ENCODE data around the gene CIC. TPM values are rescaled to one million over a fixed set of nuclear protein-coding genes. Genes with fewer than 3 reads are reported as not detected.
"Not testable (repeated sequence)": the region's sequence is repeated elsewhere in the genome, so short reads cannot be mapped to it uniquely, and the experiment has no call there.

CIC gene
- total and polyA plus RNA-seq, 10 of the 15 experiments (the other 5 are each of a cell fraction or from before 2014, with no cell fraction given) = 0.18 to 50.6 (median 7.1) TPM

DNA sequence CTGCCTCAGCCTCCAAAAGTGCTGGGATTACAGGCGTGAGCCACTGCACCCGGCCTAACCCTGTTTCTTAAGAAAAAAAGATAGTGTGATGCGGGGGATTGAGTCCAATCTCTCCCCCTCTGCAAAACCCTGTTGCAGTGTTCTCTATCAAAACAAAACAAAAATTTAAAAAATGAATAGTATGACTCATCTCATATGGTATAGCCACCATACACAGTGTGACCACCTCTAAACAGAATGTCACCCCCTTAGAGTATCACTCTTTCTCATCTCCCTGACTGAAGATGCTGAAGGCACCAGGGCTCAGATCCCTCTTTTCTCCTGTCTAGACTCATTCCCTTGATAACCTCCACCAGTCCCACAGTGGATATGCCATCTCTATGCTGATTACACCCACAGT, 7.3 kb upstream of the CIC start:
- Histone ChIP-seq H3K9ac (ENCODE audit: control insufficient read depth, insufficient read depth, low read length) (no peak overlapping the region), H3K79me2 (ENCODE audit: control insufficient read depth, insufficient read depth, low read length) (no peaks in the 10 kb centered on the region), H3K9me3 (replicated peaks; ENCODE audit: control insufficient read depth, insufficient read depth, low read length) (no peaks in the 10 kb centered on the region), H2AFZ (ENCODE audit: control insufficient read depth, low read depth, low read length) (no peak overlapping the region), H3K4me3 (no peak overlapping the region), H4K20me1 (ENCODE audit: control insufficient read depth, insufficient read depth) (no peaks in the 10 kb centered on the region), H3K27ac (ENCODE audit: control insufficient read depth, insufficient read depth) (no peak overlapping the region), H3K27me3 (replicated peaks in 1 of 2; ENCODE audit: control insufficient read depth in 2 of 2, insufficient read depth in 2 of 2, low read length in 1 of 2) (no peaks in the 10 kb centered on the region), H3K4me2 (ENCODE audit: control insufficient read depth, insufficient read depth) (no peak overlapping the region), H3K36me3 (ENCODE audit: control insufficient read depth in 2 of 2, insufficient read depth in 2 of 2, low read length in 1 of 2) (no peaks in the 10 kb centered on the region), H3K4me1 (ENCODE audit: control insufficient read depth, insufficient read depth, low read length) (no peaks in the 10 kb centered on the region)
- no TSS peak for BruUV-seq (replicated peaks)
- ChIA-PET CTCF (interaction anchor here (1.5 kb wide), 1 partner anchor 17 kb away, joined by 7 read pairs; no protein-coding TSS in a partner anchor), RAD21 (ENCODE audit: unreplicated experiment) (no interaction called here), SMC1A (ENCODE audit: uncharacterized antibody, unreplicated experiment) (no interaction called here), POLR2A (interaction anchor here (0.6 kb wide), 1 partner anchor 11 kb away, joined by 3 read pairs; no protein-coding TSS in a partner anchor)
- 65% methylated on average over 3 of the region's 3 CpGs for WGBS (ENCODE audit: insufficient coverage, insufficient replicate concordance, low lambda C conversion rate, missing lambda C conversion rate)
- FAIRE-seq (no peak), DNase-seq (ENCODE audit: low read depth, low spot score) (no peak), ATAC-seq (peak; percentile 46)
- TF ChIP-seq RELA (IDR thresholded peaks at IDR 0.05; ENCODE audit: borderline replicate concordance, partially characterized antibody) (no peak), IRF4 (IDR thresholded peaks at IDR 0.05; ENCODE audit: low read depth, low read length) (no peak), RAD51 (IDR thresholded peaks at IDR 0.05) (no peak), ZNF217 (IDR thresholded peaks at IDR 0.05) (no peak), TARDBP (IDR thresholded peaks at IDR 0.05; ENCODE audit: borderline replicate concordance) (no peak), ETV6 (conservative IDR thresholded peaks at IDR 0.05 in 1 of 2, IDR thresholded peaks at IDR 0.05 in 1 of 2; ENCODE audit: borderline replicate concordance in 1 of 2, low read depth in 1 of 2) (no peak), IKZF1 (conservative IDR thresholded peaks at IDR 0.05) (no peak)
- TF ChIP-seq, protein P1, sequence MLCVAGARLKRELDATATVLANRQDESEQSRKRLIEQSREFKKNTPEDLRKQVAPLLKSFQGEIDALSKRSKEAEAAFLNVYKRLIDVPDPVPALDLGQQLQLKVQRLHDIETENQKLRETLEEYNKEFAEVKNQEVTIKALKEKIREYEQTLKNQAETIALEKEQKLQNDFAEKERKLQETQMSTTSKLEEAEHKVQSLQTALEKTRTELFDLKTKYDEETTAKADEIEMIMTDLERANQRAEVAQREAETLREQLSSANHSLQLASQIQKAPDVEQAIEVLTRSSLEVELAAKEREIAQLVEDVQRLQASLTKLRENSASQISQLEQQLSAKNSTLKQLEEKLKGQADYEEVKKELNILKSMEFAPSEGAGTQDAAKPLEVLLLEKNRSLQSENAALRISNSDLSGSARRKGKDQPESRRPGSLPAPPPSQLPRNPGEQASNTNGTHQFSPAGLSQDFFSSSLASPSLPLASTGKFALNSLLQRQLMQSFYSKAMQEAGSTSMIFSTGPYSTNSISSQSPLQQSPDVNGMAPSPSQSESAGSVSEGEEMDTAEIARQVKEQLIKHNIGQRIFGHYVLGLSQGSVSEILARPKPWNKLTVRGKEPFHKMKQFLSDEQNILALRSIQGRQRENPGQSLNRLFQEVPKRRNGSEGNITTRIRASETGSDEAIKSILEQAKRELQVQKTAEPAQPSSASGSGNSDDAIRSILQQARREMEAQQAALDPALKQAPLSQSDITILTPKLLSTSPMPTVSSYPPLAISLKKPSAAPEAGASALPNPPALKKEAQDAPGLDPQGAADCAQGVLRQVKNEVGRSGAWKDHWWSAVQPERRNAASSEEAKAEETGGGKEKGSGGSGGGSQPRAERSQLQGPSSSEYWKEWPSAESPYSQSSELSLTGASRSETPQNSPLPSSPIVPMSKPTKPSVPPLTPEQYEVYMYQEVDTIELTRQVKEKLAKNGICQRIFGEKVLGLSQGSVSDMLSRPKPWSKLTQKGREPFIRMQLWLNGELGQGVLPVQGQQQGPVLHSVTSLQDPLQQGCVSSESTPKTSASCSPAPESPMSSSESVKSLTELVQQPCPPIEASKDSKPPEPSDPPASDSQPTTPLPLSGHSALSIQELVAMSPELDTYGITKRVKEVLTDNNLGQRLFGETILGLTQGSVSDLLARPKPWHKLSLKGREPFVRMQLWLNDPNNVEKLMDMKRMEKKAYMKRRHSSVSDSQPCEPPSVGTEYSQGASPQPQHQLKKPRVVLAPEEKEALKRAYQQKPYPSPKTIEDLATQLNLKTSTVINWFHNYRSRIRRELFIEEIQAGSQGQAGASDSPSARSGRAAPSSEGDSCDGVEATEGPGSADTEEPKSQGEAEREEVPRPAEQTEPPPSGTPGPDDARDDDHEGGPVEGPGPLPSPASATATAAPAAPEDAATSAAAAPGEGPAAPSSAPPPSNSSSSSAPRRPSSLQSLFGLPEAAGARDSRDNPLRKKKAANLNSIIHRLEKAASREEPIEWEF (IDR thresholded peaks at IDR 0.05; ENCODE audit: insufficient replicate concordance, low read depth, low read length) = no peak
- in situ Hi-C loops (cut with MboI) (no loop called here), intact Hi-C loops (cut with micrococcal nuclease; ENCODE audit: unreplicated experiment) (no loop called here)

GRCh38 chr19:42266105-42266504, 2.9 kb upstream of the CIC start:
- RAD21 ChIA-PET (ENCODE audit: unreplicated experiment) = not testable (repeated sequence)
- CTCF ChIA-PET = interaction anchor here (0.7 to 1.1 kb wide), 2 partner anchors 21 to 393 kb away, joined by 4 to 5 read pairs; no protein-coding TSS in a partner anchor

More at GRCh38 chr19:42266105-42266504, 2.9 kb upstream of the CIC start:
- intact Hi-C loops (cut with micrococcal nuclease; ENCODE audit: unreplicated experiment); SMC1A ChIA-PET (ENCODE audit: uncharacterized antibody, unreplicated experiment); DNase-seq (ENCODE audit: low read depth, low spot score); H3K4me3 ChIP-seq; ATAC-seq; H3K9me3 ChIP-seq (replicated peaks; ENCODE audit: control insufficient read depth, insufficient read depth, low read length); H4K20me1 ChIP-seq (ENCODE audit: control insufficient read depth, insufficient read depth); BruUV-seq (replicated peaks); H2AFZ ChIP-seq (ENCODE audit: control insufficient read depth, low read depth, low read length); H3K27me3 ChIP-seq (replicated peaks in 1 of 2; ENCODE audit: control insufficient read depth in 2 of 2, insufficient read depth in 2 of 2, low read length in 1 of 2); H3K4me2 ChIP-seq (ENCODE audit: control insufficient read depth, insufficient read depth); in situ Hi-C loops (cut with MboI); H3K27ac ChIP-seq (ENCODE audit: control insufficient read depth, insufficient read depth); H3K9ac ChIP-seq (ENCODE audit: control insufficient read depth, insufficient read depth, low read length); FAIRE-seq; H3K36me3 ChIP-seq (ENCODE audit: control insufficient read depth in 2 of 2, insufficient read depth in 2 of 2, low read length in 1 of 2); POLR2A ChIA-PET: not testable (repeated sequence)
- Histone ChIP-seq H3K4me1 (ENCODE audit: control insufficient read depth, insufficient read depth, low read length) (peaks cover 13% of the 10 kb centered on the region), H3K79me2 (ENCODE audit: control insufficient read depth, insufficient read depth, low read length) (peaks cover 18% of the 10 kb centered on the region)
- 72% methylated on average over 4 of the region's 4 CpGs for WGBS (ENCODE audit: insufficient coverage, insufficient replicate concordance, low lambda C conversion rate, missing lambda C conversion rate)

All from GM12878 (cell line).